Stimulated activated naive CD4-positive, alpha-beta T cell treated with Interleukin-2 at 50 U/mL for 16 hours (primary cell): ENCODE measurements around the gene DUOX1.

ENCODE experiments used
- DNase-seq: peaks from one replicate; lab custom pipeline; 2025; lab: John Stamatoyannopoulos, UW

The DUOX1 gene

DNA sequence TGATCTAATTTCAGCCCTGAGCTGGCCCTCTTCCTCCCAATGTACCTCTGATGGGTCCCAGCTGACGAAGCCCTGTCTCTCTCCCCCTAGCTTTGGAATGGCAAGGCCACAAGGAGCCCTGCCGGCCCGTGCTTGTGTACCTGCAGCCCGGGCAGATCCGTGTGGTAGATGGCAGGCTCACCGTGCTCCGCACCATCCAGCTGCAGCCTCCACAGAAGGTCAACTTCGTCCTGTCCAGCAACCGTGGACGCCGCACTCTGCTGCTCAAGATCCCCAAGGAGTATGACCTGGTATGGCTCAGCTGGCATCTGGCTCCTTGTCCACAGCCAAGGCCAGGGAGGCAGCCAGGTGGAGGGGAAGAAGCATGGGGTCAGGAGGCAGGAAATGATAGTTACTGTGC lies 14.2 kb downstream of the DUOX1 start:
- no peak for DNase-seq

DNA sequence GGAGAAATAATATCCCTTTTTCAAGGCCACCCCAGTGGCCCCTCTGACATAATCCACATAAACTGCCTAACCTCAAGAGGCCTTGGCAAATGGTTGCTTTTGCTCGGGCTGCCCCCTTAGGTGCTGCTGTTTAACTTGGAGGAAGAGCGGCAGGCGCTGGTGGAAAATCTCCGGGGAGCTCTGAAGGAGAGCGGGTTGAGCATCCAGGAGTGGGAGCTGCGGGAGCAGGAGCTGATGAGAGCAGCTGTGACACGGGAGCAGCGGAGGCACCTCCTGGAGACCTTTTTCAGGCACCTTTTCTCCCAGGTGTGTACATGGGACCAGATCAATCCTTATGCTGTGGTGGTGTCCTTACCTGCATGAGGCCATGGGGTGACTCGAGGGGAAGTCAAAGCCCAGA lies 15.0 kb downstream of the DUOX1 start:
- no peak for DNase-seq

- no peak for DNase-seq
These were observed 16.6 kb downstream of the DUOX1 start for GRCh38 chr15:45146405-45146804.

DNA sequence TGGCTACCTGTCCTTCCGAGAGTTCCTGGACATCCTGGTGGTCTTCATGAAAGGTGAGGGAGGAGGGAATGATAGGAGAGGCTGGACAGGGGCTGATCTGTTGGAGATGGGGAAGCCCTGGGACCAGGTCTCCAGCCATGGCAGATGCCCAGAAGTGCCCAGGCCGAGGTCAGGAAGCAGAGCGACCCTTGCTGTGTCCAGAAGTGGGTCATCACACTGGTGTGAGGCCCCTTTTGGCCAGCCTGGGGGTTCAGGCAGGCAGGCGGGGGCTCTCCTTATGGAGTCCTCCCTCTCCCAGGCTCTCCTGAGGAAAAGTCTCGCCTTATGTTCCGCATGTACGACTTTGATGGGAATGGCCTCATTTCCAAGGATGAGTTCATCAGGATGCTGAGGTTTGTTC lies 17.8 kb downstream of the DUOX1 start:
- no peak for DNase-seq

- no peak for DNase-seq
These were observed 18.6 kb downstream of the DUOX1 start for GRCh38 chr15:45148076-45149059.

- DNase-seq: no peak
These were observed 19.3 kb downstream of the DUOX1 start for GRCh38 chr15:45149060-45149459.

GRCh38 chr15:45150481-45150880 lies 20.7 kb downstream of the DUOX1 start:
- no peak for DNase-seq

DNA sequence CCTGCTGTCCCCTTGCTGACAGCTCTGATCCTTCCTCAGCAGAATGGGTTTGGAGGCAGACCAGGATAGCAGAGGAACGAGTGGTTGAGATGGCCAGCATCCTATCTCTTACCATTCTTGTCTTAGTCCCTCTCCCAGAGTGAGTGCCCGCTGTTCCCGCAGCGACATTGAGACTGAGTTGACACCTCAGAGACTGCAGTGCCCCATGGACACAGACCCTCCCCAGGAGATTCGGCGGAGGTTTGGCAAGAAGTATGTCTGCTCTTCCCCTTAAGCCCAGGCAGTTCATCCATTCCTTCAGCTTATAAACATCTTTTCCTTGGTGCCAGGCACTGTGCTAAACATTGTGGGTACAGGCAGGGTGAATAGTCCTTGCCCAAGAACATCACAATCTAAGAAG lies 21.2 kb downstream of the DUOX1 start:
- no peak for DNase-seq

GRCh38 chr15:45151998-45152828 lies 22.4 kb downstream of the DUOX1 start:
- no peak for DNase-seq

- no peak for DNase-seq
These were observed 25.9 kb downstream of the DUOX1 start for GRCh38 chr15:45155739-45156138.

- DNase-seq: no peak
These were observed 27.1 kb downstream of the DUOX1 start for GRCh38 chr15:45156744-45157455.

DNA sequence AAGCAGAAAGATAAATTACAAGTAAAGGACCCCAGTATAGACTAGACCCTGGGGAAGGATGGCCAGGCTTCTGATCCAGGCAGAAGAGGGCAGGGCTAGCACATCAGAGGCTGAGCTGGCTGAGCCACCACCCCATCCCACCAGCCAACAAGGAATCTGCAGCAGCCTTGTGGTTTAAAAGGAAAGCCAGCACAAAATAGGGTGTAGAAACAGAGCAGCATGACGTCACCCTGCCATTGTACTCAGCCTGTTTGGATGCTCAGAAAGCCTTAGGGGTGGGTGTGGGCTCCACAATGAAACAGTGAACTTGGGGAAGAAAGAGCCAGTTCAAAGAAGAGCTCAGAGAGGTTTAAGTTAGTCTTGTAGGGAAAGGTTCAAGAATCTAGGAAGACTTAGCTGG lies 28.2 kb downstream of the DUOX1 start:
- no peak for DNase-seq

GRCh38 chr15:45161666-45162065 lies 31.9 kb downstream of the DUOX1 start:
- no peak for DNase-seq

GRCh38 chr15:45162771-45163507 lies 33.1 kb downstream of the DUOX1 start:
- peak; percentile 50 for DNase-seq

- DNase-seq: no peak
These were observed 33.7 kb downstream of the DUOX1 start for GRCh38 chr15:45163508-45163856.

DNA sequence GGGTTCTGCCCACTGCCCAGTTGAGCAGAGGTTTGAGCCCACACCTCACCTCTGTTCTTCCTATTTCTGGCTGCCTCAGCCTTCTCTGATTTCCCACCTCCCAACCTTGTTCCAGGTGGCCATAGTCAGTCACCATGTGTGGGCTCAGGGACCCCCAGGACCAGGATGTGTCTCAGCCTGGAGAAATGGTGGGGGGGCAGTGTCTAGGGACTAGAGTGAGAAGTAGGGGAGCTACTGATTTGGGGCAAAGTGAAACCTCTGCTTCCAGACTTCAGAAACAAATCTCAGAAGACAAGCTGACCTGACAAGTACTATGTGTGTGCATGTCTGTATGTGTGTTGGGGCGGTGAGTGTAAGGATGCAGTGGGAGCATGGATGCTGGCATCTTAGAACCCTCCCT lies 35.1 kb downstream of the DUOX1 start:
- no peak for DNase-seq

- DNase-seq: no peak
These were observed 35.7 kb downstream of the DUOX1 start for GRCh38 chr15:45165536-45165935.

- peak; percentile 76 for DNase-seq
These were observed 37.2 kb downstream of the DUOX1 start for GRCh38 chr15:45166834-45167630.

- no peak for DNase-seq
These were observed 37.9 kb downstream of the DUOX1 start for GRCh38 chr15:45167631-45168205.

DNA sequence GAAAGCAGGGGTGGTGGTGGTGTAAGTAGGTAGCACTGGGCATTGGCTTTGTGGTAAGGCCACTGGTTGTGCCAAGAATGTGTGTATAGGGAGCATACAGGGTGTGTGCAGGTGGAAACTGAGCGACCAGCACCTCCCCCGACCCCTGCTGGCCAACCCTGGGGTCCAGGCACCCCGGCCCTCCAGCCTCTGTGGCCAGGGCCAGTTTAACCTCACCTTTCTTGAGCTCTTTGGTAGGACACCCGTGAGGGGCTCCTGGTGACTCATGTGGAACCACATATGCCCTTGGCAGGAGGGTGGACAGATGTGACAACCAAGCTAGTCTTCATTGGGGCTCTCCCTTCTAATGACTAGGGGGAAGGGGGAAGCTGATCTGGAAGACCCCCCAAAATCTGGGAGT lies 38.5 kb downstream of the DUOX1 start:
- DNase-seq: no peak
